Sigmoid colon (tissue), 3 donors: ENCODE results near the gene EHBP1L1.

ENCODE experiments used
- POLR2A ChIP-seq, 2 donors: fragments of 450-650 bp; IDR thresholded peaks; one replicate each; pipeline ENCODE4 v1.6.1; 2016; ENCODE audit warnings: antibody characterized with exemption in 2 of 2, mild to moderate bottlenecking in 2 of 2, moderate library complexity in 2 of 2
- TF ChIP-seq, protein P1 (sequence below), 4 experiments: fragments of 450-650 bp in 3 of 4; fragments of 200-600 bp in 1 of 4; IDR thresholded peaks; one replicate each; pipeline ENCODE4 v1.5.1; 2016 to 2019; ENCODE audit warnings: antibody characterized with exemption in 4 of 4, mild to moderate bottlenecking in 3 of 4, moderate library complexity in 2 of 4

DNA sequence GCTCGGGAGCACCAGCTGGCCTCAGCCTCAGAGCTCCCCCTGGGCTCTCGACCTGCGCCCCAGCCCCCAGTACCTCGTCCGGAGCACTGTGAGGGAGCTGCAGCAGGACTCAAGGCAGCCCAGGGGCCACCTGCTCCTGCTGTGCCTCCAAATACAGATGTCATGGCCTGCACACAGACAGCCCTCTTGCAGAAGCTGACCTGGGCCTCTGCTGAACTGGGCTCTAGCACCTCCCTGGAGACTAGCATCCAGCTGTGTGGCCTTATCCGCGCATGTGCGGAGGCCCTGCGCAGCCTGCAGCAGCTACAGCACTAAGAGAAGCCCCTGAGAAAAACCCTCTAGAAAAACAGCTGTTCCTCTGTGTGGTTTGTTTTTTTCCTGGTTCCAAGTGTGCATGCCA is 4.4 kb upstream of the EHBP1L1 start:
- TF ChIP-seq, protein P1, sequence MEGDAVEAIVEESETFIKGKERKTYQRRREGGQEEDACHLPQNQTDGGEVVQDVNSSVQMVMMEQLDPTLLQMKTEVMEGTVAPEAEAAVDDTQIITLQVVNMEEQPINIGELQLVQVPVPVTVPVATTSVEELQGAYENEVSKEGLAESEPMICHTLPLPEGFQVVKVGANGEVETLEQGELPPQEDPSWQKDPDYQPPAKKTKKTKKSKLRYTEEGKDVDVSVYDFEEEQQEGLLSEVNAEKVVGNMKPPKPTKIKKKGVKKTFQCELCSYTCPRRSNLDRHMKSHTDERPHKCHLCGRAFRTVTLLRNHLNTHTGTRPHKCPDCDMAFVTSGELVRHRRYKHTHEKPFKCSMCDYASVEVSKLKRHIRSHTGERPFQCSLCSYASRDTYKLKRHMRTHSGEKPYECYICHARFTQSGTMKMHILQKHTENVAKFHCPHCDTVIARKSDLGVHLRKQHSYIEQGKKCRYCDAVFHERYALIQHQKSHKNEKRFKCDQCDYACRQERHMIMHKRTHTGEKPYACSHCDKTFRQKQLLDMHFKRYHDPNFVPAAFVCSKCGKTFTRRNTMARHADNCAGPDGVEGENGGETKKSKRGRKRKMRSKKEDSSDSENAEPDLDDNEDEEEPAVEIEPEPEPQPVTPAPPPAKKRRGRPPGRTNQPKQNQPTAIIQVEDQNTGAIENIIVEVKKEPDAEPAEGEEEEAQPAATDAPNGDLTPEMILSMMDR (IDR thresholded peaks at IDR 0.05) = no peak
- TF ChIP-seq POLR2A (IDR thresholded peaks at IDR 0.05) = no peak
